GM12801 (cell line): ENCODE data around the gene EFNA1.

Experiments used
- CTCF ChIP-seq: IDR thresholded peaks from one replicate; pipeline ENCODE4 v1.5.1; 2011; ENCODE audit warnings: control low read depth; ENCODE audit not compliant: insufficient read length; ENCODE audit errors: extremely low read depth

Gene EFNA1

GRCh38 chr1:155135415-155136028, 7.8 kb downstream of the EFNA1 start, which contains the start of gene SLC50A1:
Gene SLC50A1, plus strand, starts transcription at chr1:155135852. Its CDS starts 60 bp downstream, at chr1:155135912.
- no peak for TF ChIP-seq CTCF

- no peak for TF ChIP-seq CTCF
Observed at GRCh38 chr1:155136748-155137147, 9.1 kb downstream of the EFNA1 start.

GRCh38 chr1:155137154-155137949, 9.7 kb downstream of the EFNA1 start:
- no peak for TF ChIP-seq CTCF

- TF ChIP-seq CTCF = no peak
Observed at GRCh38 chr1:155139895-155140629, 12.4 kb downstream of the EFNA1 start, which contains the start of gene DPM3. Gene DPM3, minus strand, starts transcription at chr1:155140531. Its CDS starts 291 bp downstream, at chr1:155140240.

GRCh38 chr1:155140630-155140953, 12.9 kb downstream of the EFNA1 start:
- TF ChIP-seq CTCF = no peak

GRCh38 chr1:155141749-155142148, 14.1 kb downstream of the EFNA1 start:
- TF ChIP-seq CTCF = no peak

- no peak for TF ChIP-seq CTCF
Observed at GRCh38 chr1:155145491-155145890, 17.8 kb downstream of the EFNA1 start.
